ENCODE measurements around the gene CFAP54.

CFAP54 gene

DNA sequence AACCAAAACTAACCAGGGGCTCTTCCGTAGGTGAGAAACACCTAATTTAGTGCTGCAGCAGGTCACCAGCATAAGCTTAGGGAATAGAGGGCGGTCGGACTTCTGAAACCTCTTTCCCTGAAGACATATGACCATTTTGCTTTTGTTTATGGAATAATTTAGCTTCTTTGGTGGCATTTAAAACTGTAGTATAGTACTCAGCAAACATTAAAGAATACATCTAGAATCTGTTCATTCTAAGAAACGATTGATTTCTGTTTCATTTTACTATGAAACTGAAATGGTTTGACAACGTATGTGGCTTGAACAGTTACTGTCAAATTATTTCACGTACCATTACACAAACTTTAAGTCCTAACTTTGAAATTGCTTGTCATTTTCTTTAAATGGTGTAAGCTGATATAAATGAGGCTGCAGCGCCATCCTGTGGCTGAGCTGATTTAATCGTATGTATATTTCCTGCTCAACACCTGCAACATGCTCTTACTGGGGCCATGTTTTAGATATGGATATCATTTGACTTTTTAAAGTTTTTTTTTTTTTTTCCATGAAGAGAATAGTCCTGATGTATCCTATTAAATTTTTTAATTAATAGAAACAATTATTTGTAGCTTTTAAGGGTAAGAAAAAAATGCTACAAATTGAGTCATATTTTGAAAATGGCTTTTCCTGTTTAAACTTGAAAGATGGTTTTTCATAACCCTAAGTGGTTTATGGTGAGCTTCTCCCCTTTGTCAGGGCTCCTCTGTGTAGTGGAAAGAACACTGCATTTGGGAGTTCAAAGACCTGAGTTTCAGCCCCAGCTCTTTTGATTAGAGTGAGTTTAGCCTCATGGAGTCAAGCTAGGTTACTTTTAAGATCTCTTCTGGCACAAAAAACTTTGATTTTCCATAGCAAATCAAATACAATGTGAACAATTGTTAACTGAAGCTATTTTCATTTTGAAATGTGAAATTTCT is 27.4 kb downstream of the CFAP54 start:
- H3K27ac ChIP-seq (ENCODE audit: extremely low read depth, low read depth, low read length), result no peak overlapping the region
- POLR2A ChIA-PET, result interaction anchor here (0.6 to 1.6 kb wide), 3 partner anchors 117 to 481 kb away, joined by 4 to 5 read pairs (median 4); partner anchors contain the start of gene LTA4H

DNA sequence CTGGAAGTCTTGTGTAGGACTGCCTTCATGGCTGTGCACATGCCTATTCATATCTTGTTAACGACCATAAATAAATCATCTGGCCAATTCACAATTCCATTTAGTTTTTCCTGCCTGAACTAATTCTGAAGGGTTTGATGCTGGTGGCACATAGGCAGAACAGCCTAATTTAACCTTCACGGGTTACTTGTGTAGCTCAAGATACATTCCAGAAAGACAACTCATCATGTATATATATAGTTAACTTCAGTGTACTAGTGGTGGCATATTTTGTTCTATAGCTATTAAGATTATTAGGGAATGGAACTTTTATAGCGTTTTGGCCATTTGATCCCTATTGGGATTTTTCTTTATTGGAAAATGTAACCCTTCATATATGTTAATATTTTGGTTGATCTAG is 31.4 kb downstream of the CFAP54 start:
- Histone ChIP-seq H3K27ac (ENCODE audit: extremely low read depth, low read depth, low read length) (no peak overlapping the region), H3K4me1 (ENCODE audit: control insufficient read depth, insufficient read depth, low read length) (no peaks in the 10 kb centered on the region), H3K36me3 (ENCODE audit: control insufficient read depth in 2 of 2, insufficient read depth in 1 of 2, low read length in 2 of 2) (no peaks in the 10 kb centered on the region), H3K9me3 (ENCODE audit: control insufficient read depth, insufficient read depth, low read depth, low read length) (no peaks in the 10 kb centered on the region), H3K4me3 (ENCODE audit: low read depth, low read length) (no peak overlapping the region)
- ChIA-PET CTCF (interaction anchor here (0.7 to 5.4 kb wide), 4 partner anchors 36 to 603 kb away, joined by 3 to 57 read pairs (median 4); no protein-coding TSS in a partner anchor), POLR2A (interaction anchor here (0.6 to 1.2 kb wide), 2 partner anchors 14 to 485 kb away, joined by 3 read pairs; partner anchors contain the start of gene LTA4H)
- TF ChIP-seq ZNF701 (tag by site-specific recombination; IDR thresholded peaks at IDR 0.05), result no peak
- no peak for TF ChIP-seq PRDM4 (tag by site-specific recombination; IDR thresholded peaks at IDR 0.05)
- TF ChIP-seq ZNF184 (tag by site-specific recombination; IDR thresholded peaks at IDR 0.05), result no peak
- no peak for TF ChIP-seq ZNF423 (tag by site-specific recombination; IDR thresholded peaks at IDR 0.05)
- TF ChIP-seq, protein P1, sequence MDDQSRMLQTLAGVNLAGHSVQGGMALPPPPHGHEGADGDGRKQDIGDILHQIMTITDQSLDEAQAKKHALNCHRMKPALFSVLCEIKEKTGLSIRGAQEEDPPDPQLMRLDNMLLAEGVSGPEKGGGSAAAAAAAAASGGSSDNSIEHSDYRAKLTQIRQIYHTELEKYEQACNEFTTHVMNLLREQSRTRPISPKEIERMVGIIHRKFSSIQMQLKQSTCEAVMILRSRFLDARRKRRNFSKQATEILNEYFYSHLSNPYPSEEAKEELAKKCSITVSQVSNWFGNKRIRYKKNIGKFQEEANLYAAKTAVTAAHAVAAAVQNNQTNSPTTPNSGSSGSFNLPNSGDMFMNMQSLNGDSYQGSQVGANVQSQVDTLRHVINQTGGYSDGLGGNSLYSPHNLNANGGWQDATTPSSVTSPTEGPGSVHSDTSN (CRISPR knock-in tag; IDR thresholded peaks at IDR 0.05), result no peak
- TF ChIP-seq REPIN1 (tag by site-specific recombination; IDR thresholded peaks at IDR 0.05; ENCODE audit: low read depth), result no peak
- no peak for TF ChIP-seq ZSCAN30 (tag by site-specific recombination; IDR thresholded peaks at IDR 0.05)

More for the DNA sequence above, 27.4 kb downstream of the CFAP54 start:
- CTCF ChIA-PET, result interaction anchor here (0.6 to 5.4 kb wide), 50 partner anchors 8 to 933 kb away, joined by 3 to 57 read pairs (median 4); partner anchors contain the start of gene CFAP54
- Histone ChIP-seq H3K9me3 (ENCODE audit: control insufficient read depth, insufficient read depth, low read depth, low read length) (no peaks in the 10 kb centered on the region), H3K36me3 (ENCODE audit: control insufficient read depth in 2 of 2, insufficient read depth in 1 of 2, low read length in 2 of 2) (no peaks in the 10 kb centered on the region), H3K4me3 (ENCODE audit: low read depth, low read length) (no peak overlapping the region), H3K4me1 (ENCODE audit: control insufficient read depth, insufficient read depth, low read length) (no peaks in the 10 kb centered on the region)
- TF ChIP-seq ZNF366 (tag by site-specific recombination; conservative IDR thresholded peaks at IDR 0.05) (no peak), ZFP37 (tag by site-specific recombination; IDR thresholded peaks at IDR 0.05) (no peak), ZNF335 (tag by site-specific recombination; conservative IDR thresholded peaks at IDR 0.05) (no peak), ZNF654 (tag by site-specific recombination; IDR thresholded peaks at IDR 0.05; ENCODE audit: low read depth) (peak; percentile 86), PRDM6 (tag by site-specific recombination; IDR thresholded peaks at IDR 0.05) (no peak), ZNF2 (tag by site-specific recombination; IDR thresholded peaks at IDR 0.05) (0 out of 2 replicates have a peak, but pooled peaks have one; percentile 20), GLIS1 (tag by site-specific recombination; IDR thresholded peaks at IDR 0.05) (no peak), HOXC10 (CRISPR knock-in tag; IDR thresholded peaks at IDR 0.05) (no peak), ZNF521 (tag by site-specific recombination; IDR thresholded peaks at IDR 0.05) (no peak), ZNF792 (tag by site-specific recombination; IDR thresholded peaks at IDR 0.05) (no peak), CTCF (tag by site-specific recombination; IDR thresholded peaks at IDR 0.05) (peak; percentile 37; the same call in 1 of the 2 replicates), ZNF501 (tag by site-specific recombination; IDR thresholded peaks at IDR 0.05) (0 out of 2 replicates have a peak, but pooled peaks have one; percentile 32), ZBTB21 (tag by site-specific recombination; IDR thresholded peaks at IDR 0.05) (no peak), ZNF433 (tag by site-specific recombination; IDR thresholded peaks at IDR 0.05; ENCODE audit: low read depth) (no peak), ZNF660 (tag by site-specific recombination; IDR thresholded peaks at IDR 0.05) (peak; percentile 55; the same call in 1 of the 2 replicates), SP7 (tag by site-specific recombination; IDR thresholded peaks at IDR 0.05) (no peak), ZEB2 (tag by site-specific recombination; IDR thresholded peaks at IDR 0.05) (no peak)
- TF ChIP-seq, protein P2, sequence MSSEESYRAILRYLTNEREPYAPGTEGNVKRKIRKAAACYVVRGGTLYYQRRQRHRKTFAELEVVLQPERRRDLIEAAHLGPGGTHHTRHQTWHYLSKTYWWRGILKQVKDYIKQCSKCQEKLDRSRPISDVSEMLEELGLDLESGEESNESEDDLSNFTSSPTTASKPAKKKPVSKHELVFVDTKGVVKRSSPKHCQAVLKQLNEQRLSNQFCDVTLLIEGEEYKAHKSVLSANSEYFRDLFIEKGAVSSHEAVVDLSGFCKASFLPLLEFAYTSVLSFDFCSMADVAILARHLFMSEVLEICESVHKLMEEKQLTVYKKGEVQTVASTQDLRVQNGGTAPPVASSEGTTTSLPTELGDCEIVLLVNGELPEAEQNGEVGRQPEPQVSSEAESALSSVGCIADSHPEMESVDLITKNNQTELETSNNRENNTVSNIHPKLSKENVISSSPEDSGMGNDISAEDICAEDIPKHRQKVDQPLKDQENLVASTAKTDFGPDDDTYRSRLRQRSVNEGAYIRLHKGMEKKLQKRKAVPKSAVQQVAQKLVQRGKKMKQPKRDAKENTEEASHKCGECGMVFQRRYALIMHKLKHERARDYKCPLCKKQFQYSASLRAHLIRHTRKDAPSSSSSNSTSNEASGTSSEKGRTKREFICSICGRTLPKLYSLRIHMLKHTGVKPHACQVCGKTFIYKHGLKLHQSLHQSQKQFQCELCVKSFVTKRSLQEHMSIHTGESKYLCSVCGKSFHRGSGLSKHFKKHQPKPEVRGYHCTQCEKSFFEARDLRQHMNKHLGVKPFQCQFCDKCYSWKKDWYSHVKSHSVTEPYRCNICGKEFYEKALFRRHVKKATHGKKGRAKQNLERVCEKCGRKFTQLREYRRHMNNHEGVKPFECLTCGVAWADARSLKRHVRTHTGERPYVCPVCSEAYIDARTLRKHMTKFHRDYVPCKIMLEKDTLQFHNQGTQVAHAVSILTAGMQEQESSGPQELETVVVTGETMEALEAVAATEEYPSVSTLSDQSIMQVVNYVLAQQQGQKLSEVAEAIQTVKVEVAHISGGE (tag by site-specific recombination; conservative IDR thresholded peaks at IDR 0.05; ENCODE audit: low read depth), result no peak
